ENCODE data around the gene GMNC. TPM values are rescaled to one million over a fixed set of nuclear protein-coding genes. Genes with fewer than 3 reads are reported as not detected.

Gene GMNC
- total and polyA plus RNA-seq, 2 of the 13 experiments (the other 11 are each of a cell fraction or from before 2014, with no cell fraction given), result not detected

DNA sequence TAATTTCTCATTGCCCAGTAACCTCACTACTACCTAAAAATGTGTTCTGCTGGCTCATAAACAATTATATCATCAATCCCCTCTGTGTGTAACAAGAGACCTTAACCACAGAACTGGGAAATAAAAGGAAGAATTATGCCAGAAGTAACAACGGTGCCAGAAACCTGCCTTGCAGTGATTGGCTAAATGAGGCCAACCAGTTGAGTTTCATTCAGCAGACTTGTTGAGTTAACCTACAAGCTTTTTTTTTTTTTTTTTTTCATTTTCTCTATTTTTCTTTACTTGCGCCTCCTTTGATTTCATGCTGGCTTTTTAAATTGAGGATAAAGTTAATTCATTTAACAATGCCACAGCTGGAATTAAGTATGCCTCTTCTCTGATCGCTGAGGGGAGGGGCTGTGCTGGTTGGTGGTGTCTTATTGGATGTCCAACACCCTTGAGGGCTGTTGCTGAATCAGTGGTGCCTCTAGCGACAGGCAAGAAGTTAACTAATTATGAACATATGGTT, 30.0 kb upstream of the GMNC start (continued):
- no peak for TF ChIP-seq ONECUT2 (CRISPR knock-in tag; IDR thresholded peaks at IDR 0.05)
- TF ChIP-seq, protein P1, sequence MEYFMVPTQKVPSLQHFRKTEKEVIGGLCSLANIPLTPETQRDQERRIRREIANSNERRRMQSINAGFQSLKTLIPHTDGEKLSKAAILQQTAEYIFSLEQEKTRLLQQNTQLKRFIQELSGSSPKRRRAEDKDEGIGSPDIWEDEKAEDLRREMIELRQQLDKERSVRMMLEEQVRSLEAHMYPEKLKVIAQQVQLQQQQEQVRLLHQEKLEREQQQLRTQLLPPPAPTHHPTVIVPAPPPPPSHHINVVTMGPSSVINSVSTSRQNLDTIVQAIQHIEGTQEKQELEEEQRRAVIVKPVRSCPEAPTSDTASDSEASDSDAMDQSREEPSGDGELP (IDR thresholded peaks at IDR 0.05; ENCODE audit: borderline replicate concordance, low read depth), result no peak
- no peak for TF ChIP-seq HBP1 (CRISPR knock-in tag; IDR thresholded peaks at IDR 0.05; ENCODE audit: low read depth)

GRCh38 chr3:190886945-190887344, 24.5 kb upstream of the GMNC start:
- no TSS peak for BruUV-seq (replicated peaks)
- Histone ChIP-seq H3K9me3 (ENCODE audit: low read length) (no peaks in the 10 kb centered on the region), H3K4me3 (replicated peaks in 1 of 3; ENCODE audit: insufficient read depth in 1 of 3, low read depth in 2 of 3, low read length in 3 of 3) (no peak overlapping the region), H3K4me1 (ENCODE audit: insufficient read depth, low read length) (no peaks in the 10 kb centered on the region), H3K27me3 (ENCODE audit: control insufficient read depth in 1 of 2, insufficient read depth in 2 of 2, low read length in 2 of 2) (no peaks in the 10 kb centered on the region), H2AFZ (ENCODE audit: low read length) (no peak overlapping the region), H3K9ac (ENCODE audit: insufficient read depth, low read depth, low read length) (no peak overlapping the region), H3K36me3 (replicated peaks in 1 of 2; ENCODE audit: control insufficient read depth in 1 of 2, insufficient read depth in 2 of 2, low read length in 2 of 2) (no peaks in the 10 kb centered on the region), H3K27ac (ENCODE audit: extremely low read length, insufficient read depth, low read length) (no peak overlapping the region), H4K20me1 (ENCODE audit: insufficient read depth, low read length) (no peaks in the 10 kb centered on the region), H3K79me2 (ENCODE audit: insufficient read depth, low read length) (no peaks in the 10 kb centered on the region), H3K4me2 (ENCODE audit: low read depth, low read length) (no peak overlapping the region)
- POLR2A ChIA-PET, result no interaction called here
- DNase-seq (ENCODE audit: low spot score), result no peak
- no peak for ATAC-seq
- in situ Hi-C loops (cut with HindIII; ENCODE audit: extremely low pct_ligation_motif_present, low pct_unique_long_range_greater_than_20kb) (loop anchor here (10.0 kb wide), 1 partner anchor 168 kb away; no protein-coding TSS in a partner anchor), intact Hi-C loops (cut with micrococcal nuclease; ENCODE audit: unreplicated experiment) (loop anchor here (10.0 kb wide), 1 partner anchor 338 kb away; no protein-coding TSS in a partner anchor)
- CTCF ChIA-PET (ENCODE audit: low intra/inter-chr PET ratio, low total read pairs), result no interaction called here
- FAIRE-seq, result no peak
- 7% methylated on average over 5 of the region's 5 CpGs for WGBS (ENCODE audit: low lambda C conversion rate)
- TF ChIP-seq, protein P2, sequence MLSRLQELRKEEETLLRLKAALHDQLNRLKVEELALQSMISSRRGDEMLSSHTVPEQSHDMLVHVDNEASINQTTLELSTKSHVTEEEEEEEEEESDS (CRISPR knock-in tag; IDR thresholded peaks at IDR 0.05; ENCODE audit: borderline replicate concordance), result no peak
- TF ChIP-seq ZSCAN30 (CRISPR knock-in tag; IDR thresholded peaks at IDR 0.05) (no peak), ZNF580 (CRISPR knock-in tag; IDR thresholded peaks at IDR 0.05; ENCODE audit: borderline replicate concordance, low read depth) (no peak), ADNP (CRISPR knock-in tag; IDR thresholded peaks at IDR 0.05) (no peak), KDM6A (CRISPR knock-in tag; IDR thresholded peaks at IDR 0.05; ENCODE audit: low read depth) (no peak), ZNF292 (CRISPR knock-in tag; IDR thresholded peaks at IDR 0.05; ENCODE audit: borderline replicate concordance, low read depth) (no peak)
- TF ChIP-seq, protein P3, sequence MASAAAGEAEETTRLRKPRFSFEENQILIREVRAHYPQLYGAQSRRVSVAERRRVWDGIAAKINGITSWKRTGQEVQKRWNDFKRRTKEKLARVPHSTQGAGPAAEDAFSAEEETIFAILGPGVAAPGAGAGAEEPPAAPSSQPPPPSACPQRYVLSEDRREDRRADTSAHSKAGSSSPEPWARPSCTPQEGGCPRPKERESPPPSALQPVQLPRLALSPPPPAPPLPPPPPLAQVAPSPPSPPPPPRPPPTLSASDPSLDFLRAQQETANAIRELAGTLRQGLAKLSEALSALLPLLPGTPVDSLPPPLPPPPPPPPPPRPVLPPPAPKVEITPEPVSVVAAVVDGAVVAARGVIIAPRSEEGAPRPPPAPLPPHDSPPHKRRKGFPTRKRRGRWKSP (CRISPR knock-in tag; IDR thresholded peaks at IDR 0.05), result no peak
- TF ChIP-seq, protein P4, sequence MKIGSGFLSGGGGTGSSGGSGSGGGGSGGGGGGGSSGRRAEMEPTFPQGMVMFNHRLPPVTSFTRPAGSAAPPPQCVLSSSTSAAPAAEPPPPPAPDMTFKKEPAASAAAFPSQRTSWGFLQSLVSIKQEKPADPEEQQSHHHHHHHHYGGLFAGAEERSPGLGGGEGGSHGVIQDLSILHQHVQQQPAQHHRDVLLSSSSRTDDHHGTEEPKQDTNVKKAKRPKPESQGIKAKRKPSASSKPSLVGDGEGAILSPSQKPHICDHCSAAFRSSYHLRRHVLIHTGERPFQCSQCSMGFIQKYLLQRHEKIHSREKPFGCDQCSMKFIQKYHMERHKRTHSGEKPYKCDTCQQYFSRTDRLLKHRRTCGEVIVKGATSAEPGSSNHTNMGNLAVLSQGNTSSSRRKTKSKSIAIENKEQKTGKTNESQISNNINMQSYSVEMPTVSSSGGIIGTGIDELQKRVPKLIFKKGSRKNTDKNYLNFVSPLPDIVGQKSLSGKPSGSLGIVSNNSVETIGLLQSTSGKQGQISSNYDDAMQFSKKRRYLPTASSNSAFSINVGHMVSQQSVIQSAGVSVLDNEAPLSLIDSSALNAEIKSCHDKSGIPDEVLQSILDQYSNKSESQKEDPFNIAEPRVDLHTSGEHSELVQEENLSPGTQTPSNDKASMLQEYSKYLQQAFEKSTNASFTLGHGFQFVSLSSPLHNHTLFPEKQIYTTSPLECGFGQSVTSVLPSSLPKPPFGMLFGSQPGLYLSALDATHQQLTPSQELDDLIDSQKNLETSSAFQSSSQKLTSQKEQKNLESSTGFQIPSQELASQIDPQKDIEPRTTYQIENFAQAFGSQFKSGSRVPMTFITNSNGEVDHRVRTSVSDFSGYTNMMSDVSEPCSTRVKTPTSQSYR (CRISPR knock-in tag; IDR thresholded peaks at IDR 0.05; ENCODE audit: borderline replicate concordance), result no peak
- TF ChIP-seq, protein P5, sequence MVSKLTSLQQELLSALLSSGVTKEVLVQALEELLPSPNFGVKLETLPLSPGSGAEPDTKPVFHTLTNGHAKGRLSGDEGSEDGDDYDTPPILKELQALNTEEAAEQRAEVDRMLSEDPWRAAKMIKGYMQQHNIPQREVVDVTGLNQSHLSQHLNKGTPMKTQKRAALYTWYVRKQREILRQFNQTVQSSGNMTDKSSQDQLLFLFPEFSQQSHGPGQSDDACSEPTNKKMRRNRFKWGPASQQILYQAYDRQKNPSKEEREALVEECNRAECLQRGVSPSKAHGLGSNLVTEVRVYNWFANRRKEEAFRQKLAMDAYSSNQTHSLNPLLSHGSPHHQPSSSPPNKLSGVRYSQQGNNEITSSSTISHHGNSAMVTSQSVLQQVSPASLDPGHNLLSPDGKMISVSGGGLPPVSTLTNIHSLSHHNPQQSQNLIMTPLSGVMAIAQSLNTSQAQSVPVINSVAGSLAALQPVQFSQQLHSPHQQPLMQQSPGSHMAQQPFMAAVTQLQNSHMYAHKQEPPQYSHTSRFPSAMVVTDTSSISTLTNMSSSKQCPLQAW (CRISPR knock-in tag; IDR thresholded peaks at IDR 0.05), result no peak

All from HepG2 (cell line).